ENCODE results near the gene RECQL5. TPM values are rescaled to one million over a fixed set of nuclear protein-coding genes. Genes with fewer than 3 reads are reported as not detected.

RECQL5 gene
- total and polyA plus RNA-seq, 2 of the 8 experiments (the other 6 are each of a cell fraction or from before 2014, with no cell fraction given), result 15.1 to 41.1 TPM

DNA sequence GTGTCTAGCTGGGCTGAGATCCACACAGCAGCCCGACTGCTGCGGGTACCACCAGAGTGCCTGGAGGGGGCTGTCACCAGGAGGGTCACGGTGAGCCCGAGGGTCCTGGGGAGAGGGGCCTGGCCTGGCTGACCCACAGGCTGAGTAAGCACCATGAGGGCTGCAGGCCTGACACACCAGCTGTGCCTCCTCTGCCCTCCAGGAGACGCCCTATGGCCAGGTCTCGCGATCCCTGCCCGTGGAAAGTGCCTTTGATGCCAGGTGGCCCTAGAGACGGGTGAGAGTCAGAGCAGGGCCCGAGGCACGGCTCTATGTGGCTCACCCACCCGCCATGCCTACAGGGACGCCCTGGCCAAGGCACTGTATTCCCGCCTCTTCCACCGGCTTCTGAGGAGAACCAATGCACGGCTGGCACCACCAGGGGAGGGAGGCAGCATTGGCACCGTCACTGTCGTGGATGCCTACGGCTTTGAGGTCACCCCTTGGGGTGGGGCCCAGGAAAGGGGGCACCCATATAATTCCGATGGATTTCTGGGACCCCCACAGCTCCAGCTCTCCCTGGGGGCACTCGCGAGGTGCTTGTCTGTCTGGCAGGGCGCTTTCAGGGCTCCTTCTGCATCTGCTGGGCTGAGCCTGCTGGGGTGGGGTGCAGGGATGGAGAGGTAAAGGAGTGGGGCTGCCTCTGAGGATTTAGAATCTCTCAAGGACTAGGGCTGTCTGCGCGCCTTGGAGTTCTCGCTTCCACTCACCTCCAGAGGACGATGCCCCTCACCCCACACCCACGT, 72.3 kb downstream of the RECQL5 start:
- no peak for FAIRE-seq
- H3K56ac ChIP-seq (replicated peaks; ENCODE audit: insufficient read length, low read depth, low read length), result no peak overlapping the region
- peaks cover 0 to 2% of the 10 kb centered on the region in 2 experiments for H4K20me1 ChIP-seq (replicated peaks in 1 of 2; ENCODE audit: control insufficient read depth in 1 of 2, insufficient read depth in 2 of 2, low read length in 2 of 2)
- ChIA-PET CTCF (ENCODE audit: partially characterized antibody) (interaction anchor here (1.0 to 59.2 kb wide), 7 partner anchors 8 to 406 kb away, joined by 3 to 2200 read pairs (median 4); partner anchors contain the start of genes CDK3, RECQL5, SAP30BP and SMIM5), POLR2A (ENCODE audit: partially characterized antibody) (interaction anchor here (0.6 to 0.7 kb wide), 2 partner anchors 91 to 168 kb away, joined by 3 read pairs; no protein-coding TSS in a partner anchor)
- H3K27me3 ChIP-seq (replicated peaks in 1 of 4; ENCODE audit: control insufficient read depth in 3 of 4, extremely low read depth in 1 of 4, insufficient read depth in 3 of 4, low read length in 3 of 4), result peaks cover 0 to 5% (median 4%) of the 10 kb centered on the region in 4 experiments; a peak in 4 of 7 replicates
- H3K23ac ChIP-seq (ENCODE audit: insufficient read length), result no peak overlapping the region
- H2BK5ac ChIP-seq (ENCODE audit: low read depth, low read length), result no peak overlapping the region
- no peak overlapping the region for H4K5ac ChIP-seq (ENCODE audit: insufficient read length, low read depth, low read length)
- H3K79me2 ChIP-seq (ENCODE audit: control insufficient read depth in 1 of 2, insufficient read depth in 2 of 2, low read length in 2 of 2), result no peaks in the 10 kb centered on the region
- no peak overlapping the region for H4K91ac ChIP-seq (replicated peaks; ENCODE audit: insufficient read length, low read length)
- no peak overlapping the region for H2BK12ac ChIP-seq (ENCODE audit: low read depth, low read length)
- H2BK120ac ChIP-seq (replicated peaks; ENCODE audit: low read depth, low read length), result no peak overlapping the region
- TF ChIP-seq, protein P1, sequence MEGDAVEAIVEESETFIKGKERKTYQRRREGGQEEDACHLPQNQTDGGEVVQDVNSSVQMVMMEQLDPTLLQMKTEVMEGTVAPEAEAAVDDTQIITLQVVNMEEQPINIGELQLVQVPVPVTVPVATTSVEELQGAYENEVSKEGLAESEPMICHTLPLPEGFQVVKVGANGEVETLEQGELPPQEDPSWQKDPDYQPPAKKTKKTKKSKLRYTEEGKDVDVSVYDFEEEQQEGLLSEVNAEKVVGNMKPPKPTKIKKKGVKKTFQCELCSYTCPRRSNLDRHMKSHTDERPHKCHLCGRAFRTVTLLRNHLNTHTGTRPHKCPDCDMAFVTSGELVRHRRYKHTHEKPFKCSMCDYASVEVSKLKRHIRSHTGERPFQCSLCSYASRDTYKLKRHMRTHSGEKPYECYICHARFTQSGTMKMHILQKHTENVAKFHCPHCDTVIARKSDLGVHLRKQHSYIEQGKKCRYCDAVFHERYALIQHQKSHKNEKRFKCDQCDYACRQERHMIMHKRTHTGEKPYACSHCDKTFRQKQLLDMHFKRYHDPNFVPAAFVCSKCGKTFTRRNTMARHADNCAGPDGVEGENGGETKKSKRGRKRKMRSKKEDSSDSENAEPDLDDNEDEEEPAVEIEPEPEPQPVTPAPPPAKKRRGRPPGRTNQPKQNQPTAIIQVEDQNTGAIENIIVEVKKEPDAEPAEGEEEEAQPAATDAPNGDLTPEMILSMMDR (IDR thresholded peaks at IDR 0.05; ENCODE audit: control extremely low read depth in 1 of 3, insufficient read depth in 1 of 3, low read depth in 1 of 3, low read length in 3 of 3), result peak; percentile 18 to 53 (median 31); a peak in 3 of 4 replicates
- TF ChIP-seq FOSL1 (IDR thresholded peaks at IDR 0.05; ENCODE audit: insufficient read depth, low read depth, low read length), result no peak
- no peak for TF ChIP-seq TEAD4 (IDR thresholded peaks at IDR 0.05; ENCODE audit: low read depth, low read length)
- TF ChIP-seq RAD21 (IDR thresholded peaks at IDR 0.05 in 1 of 2, conservative IDR thresholded peaks at IDR 0.05 in 1 of 2; ENCODE audit: low read depth in 2 of 2, low read length in 2 of 2), result peak; percentile 7 to 34; a peak in 1 of 4 replicates
- TF ChIP-seq POLR2A (IDR thresholded peaks at IDR 0.05; ENCODE audit: control extremely low read depth in 1 of 2, low read depth in 2 of 2, low read length in 2 of 2), result no peak
- no peak overlapping the region for H3K4ac ChIP-seq (replicated peaks; ENCODE audit: insufficient read length, low read depth, low read length)
- H2BK15ac ChIP-seq (ENCODE audit: low read length), result no peak overlapping the region
- no peaks in the 10 kb centered on the region for H3K36me3 ChIP-seq (ENCODE audit: control insufficient read depth in 2 of 4, insufficient read depth in 4 of 4, low read length in 3 of 4)
- no peaks in the 10 kb centered on the region for H3K9me3 ChIP-seq (ENCODE audit: insufficient read depth in 2 of 2, low read depth in 1 of 2, low read length in 1 of 2)
- no peak overlapping the region for H3K14ac ChIP-seq (ENCODE audit: insufficient read length)
- H3K23me2 ChIP-seq (ENCODE audit: low read depth, low read length), result peaks cover 1% of the 10 kb centered on the region; the same call in 1 of the 2 replicates
- peak overlapping the region; percentile 51 for H4K8ac ChIP-seq (ENCODE audit: extremely low read depth, insufficient read depth, low read length)
- H2AK5ac ChIP-seq (ENCODE audit: low read depth, low read length), result no peak overlapping the region
- no peak overlapping the region for H3K18ac ChIP-seq (ENCODE audit: extremely low read depth, low read length)
- no peak for DNase-seq (ENCODE audit: low read depth in 1 of 2, low spot score in 2 of 2)
- no peak overlapping the region for H3K27ac ChIP-seq (ENCODE audit: low read depth, low read length)
- no peak overlapping the region for H3K9ac ChIP-seq (replicated peaks in 1 of 4; ENCODE audit: extremely low read depth in 1 of 4, low read depth in 3 of 4, low read length in 3 of 4)
- H2AFZ ChIP-seq (ENCODE audit: low read length), result no peak overlapping the region
- WGBS, 2 experiments (ENCODE audit: extremely low coverage in 1 of 2, insufficient coverage in 1 of 2, insufficient read length in 1 of 2, insufficient replicate concordance in 2 of 2, low coverage in 1 of 2, low lambda C conversion rate in 2 of 2, missing lambda C conversion rate in 1 of 2), result 86% methylated on average over 28 of the region's 28 CpGs; no CpG with 5 or more reads in 1 of the 2 experiments
- H3K4me2 ChIP-seq (ENCODE audit: insufficient read depth in 1 of 2, low read depth in 2 of 2, low read length in 2 of 2), result no peak overlapping the region
- H2BK20ac ChIP-seq (ENCODE audit: low read length), result no peak overlapping the region
- no peak overlapping the region for H3K4me3 ChIP-seq (ENCODE audit: extremely low read depth in 1 of 4, insufficient read depth in 2 of 4, low read depth in 3 of 4, low read length in 4 of 4)
- H3K4me1 ChIP-seq (replicated peaks in 1 of 4; ENCODE audit: control insufficient read depth in 3 of 4, insufficient read depth in 4 of 4, low read length in 3 of 4), result peaks cover 0 to 3% (median under 1%) of the 10 kb centered on the region in 4 experiments; a peak in 2 of 7 replicates
- H3K79me1 ChIP-seq (ENCODE audit: low read depth, low read length), result no peaks in the 10 kb centered on the region

All from H1 (cell line).